Activated naive CD4-positive, alpha-beta T cell (primary cell): ENCODE results near the gene RHOH.
"Not testable (repeated sequence)": the region's sequence is repeated elsewhere in the genome, so short reads cannot be mapped to it uniquely, and the experiment has no call there.

ENCODE experiments used
- DNase-seq, 4 experiments: peaks; one replicate each; lab custom pipeline; 2025; lab: John Stamatoyannopoulos, UW

The RHOH gene

DNA sequence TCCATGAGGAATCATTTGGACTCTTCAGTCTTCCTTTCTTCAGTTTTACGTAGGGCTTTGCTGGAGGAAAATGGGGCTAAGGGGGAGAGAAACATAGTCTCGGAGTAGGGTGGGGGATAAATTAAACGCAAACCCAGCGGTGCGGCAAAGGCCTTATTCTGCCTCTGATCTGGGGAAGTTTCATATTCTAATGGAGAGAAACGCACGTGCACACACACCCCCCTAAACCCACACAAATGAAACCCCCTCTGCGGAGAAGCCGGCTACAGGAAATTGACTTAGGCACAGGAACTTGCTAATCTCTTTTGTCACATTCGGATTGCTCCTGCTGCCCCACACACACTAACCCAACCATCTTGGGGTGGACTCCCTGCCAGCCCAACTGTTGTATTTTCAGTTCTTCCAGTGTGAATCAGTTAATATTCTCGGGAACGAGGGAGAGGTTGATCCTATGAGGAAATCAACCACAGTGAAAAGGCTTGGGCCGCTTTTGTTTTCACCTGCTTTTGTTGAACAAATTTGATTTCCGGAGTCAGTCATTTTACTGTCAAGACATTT is at the start of gene RHOH:
Gene RHOH, plus strand, starts transcription at position 308 of the 558 bp plus-strand sequence. CDS start 46,356 bp downstream, outside the sequence.
- peak; percentile 26 to 52 (median 39) for DNase-seq

GRCh38 chr4:40147490-40147889 is 49.3 kb upstream of the RHOH start:
- DNase-seq: not testable (repeated sequence)

GRCh38 chr4:40149960-40150385 is 46.9 kb upstream of the RHOH start:
- DNase-seq: peak; percentile 2 to 37 (median 14)

- no peak for DNase-seq
Observed at GRCh38 chr4:40150932-40151331, 45.9 kb upstream of the RHOH start.

- DNase-seq: no peak
Observed at GRCh38 chr4:40152637-40153036, 44.2 kb upstream of the RHOH start.

DNA sequence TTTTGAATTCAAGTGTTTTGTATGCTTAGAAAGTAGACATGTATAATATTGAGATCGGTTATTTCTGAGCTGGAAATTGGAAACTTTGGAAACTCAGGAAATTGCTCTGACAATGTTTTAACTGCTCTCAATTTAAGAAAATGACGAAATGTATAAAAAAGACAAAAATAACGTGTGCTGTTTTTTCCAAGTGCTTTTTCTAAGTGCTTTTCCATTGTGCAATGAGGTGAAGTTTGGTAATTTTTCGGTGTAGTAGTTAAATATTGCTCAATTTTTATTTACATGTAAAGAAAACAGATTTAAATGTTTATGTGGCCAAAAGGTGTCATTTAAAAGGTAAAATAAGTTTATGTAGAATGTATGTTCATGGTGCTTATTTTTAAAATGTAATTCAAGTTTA is 39.4 kb upstream of the RHOH start:
- DNase-seq: no peak

GRCh38 chr4:40160258-40160657 is 36.6 kb upstream of the RHOH start:
- DNase-seq: no peak

DNA sequence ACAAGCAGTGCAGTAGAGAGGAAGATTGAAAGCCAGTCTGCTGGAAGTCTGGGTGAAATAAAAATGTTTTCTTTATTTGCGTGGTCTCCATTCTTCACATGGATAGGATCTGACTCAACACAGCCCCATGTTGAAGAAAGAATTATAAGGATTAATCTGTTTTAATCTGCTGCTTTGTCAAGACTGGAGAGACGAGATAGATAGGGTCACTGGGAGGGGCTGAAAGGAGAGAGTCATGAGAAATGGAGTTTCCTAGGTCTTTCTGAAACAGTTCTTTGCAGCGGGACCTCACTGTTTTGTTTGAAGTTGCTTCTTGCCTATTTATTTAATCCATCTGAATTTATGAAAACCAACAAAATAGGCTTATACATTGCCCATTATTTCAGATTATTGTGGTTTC is 32.4 kb upstream of the RHOH start:
- DNase-seq: no peak

- no peak for DNase-seq
Observed at GRCh38 chr4:40165916-40166315, 30.9 kb upstream of the RHOH start.

GRCh38 chr4:40168070-40168469 is 28.8 kb upstream of the RHOH start:
- DNase-seq: no peak

DNA sequence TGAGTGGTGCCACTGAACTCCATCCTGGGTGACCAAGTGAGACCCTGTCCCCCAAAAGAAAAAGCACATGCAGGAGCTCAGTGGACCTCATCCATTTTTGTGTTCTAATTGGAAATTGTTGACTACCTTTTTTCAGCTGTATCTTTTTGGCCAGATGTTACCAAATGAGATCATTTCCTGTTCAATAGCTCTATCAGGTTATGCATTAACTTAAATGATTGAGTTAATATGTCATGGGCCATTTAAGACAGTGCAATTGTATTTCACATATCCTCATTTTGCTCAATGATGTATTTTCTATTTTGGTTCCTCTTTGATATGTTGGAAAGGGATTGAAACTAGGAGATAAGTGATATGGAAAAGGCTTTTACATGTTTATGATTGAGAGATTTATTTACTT is 26.2 kb upstream of the RHOH start:
- DNase-seq: no peak

DNA sequence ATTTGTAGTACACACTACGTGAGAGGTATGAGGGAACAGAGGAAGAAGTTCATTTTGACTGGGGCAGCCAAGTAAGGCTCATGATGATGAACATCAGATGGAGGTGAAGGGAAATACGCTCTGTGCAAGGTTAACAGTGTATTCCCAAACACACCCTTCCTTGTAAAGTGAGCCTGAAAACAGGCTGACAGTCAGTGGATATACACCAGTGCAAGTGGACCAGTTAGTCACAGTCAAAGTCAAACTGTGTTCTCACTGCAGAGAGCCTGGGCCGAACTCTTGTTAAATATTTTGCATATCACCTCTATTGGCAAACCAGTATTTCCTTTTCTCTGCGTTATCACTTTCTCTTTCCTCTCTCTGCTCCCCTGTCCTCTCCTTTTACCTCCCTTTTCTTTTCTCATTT is 23.4 kb upstream of the RHOH start:
- DNase-seq: no peak

- DNase-seq: no peak
Observed at GRCh38 chr4:40176602-40177001, 20.2 kb upstream of the RHOH start.

DNA sequence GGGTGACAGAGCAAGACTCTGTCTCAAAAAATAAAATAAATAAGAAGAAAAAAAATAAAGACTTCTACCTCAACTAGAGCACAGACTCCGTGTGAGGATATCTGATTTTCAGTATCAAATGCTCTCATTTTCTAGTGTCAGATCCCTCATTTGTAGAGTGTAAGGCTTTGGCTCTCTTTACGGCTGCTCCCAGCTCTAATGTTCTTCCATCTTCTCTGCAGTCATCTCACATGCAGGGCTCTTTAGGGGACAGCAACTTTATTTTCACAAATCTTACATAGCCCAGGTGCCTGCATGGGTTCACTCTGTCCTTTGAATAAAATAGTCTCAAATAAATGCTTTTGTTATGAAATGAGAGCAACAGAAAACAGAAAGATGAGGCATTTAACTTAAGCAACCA is 19.2 kb upstream of the RHOH start:
- DNase-seq: no peak

DNA sequence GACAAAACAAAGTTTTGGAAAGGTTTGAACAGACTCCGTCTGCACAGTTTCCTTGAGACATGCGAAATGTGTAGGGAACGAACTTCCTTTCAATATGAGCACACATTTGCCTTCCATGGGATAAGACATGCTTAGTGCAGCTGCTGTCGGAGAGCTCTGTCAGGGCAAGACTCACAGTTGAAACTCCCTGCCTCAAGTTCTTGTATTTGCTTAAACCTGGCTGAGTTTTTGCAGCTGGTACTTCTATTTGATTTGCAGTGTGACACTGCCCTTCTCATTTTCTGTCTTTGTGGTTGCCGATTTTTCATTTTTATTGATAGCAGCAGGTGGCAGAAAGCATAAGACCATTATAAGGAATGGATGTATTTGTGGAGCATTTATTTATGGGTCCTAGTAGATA is 18.2 kb upstream of the RHOH start:
- DNase-seq: no peak

DNA sequence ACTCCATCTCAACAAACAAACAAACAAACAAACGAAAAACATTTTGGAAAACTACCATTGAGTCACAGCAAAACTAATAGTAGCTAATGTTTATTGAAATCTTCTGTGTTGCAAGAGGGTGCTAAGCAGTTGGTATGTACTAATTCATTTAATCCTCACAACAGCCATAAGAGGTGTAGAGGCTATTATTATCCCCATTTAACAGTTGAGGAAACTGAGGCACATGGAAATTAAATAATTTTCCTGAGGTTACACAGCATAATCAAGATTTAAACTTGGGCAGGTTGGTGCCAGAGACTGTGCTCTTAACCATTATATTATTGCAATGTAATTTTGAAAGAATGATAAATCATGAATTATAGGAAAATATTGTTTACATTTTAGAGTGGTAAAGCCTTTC is 17.5 kb upstream of the RHOH start:
- no peak for DNase-seq

GRCh38 chr4:40180356-40180755 is 16.5 kb upstream of the RHOH start:
- DNase-seq: no peak

DNA sequence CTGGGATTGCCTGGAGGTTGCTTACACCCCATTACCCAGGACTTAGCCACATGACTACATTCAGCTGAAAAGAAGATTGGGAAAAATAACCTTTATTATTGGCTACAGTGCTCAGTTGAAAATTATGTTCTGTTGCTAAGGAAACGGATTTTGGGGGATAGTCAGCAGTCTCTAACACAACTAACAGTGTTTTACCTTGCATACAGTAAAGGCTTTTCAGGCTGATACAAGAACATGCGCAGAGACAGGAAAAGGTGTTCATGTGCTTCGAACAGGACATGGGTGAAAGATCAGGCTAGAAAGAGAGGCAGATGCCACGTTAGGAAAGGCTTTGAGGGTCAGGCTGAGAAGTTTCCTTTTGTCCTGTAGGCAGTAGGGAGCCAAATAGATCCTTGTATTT is 14.8 kb upstream of the RHOH start:
- no peak for DNase-seq

GRCh38 chr4:40182954-40183353 is 13.9 kb upstream of the RHOH start:
- DNase-seq: no peak

- DNase-seq: no peak
Observed at GRCh38 chr4:40183615-40184411, 13.0 kb upstream of the RHOH start.

DNA sequence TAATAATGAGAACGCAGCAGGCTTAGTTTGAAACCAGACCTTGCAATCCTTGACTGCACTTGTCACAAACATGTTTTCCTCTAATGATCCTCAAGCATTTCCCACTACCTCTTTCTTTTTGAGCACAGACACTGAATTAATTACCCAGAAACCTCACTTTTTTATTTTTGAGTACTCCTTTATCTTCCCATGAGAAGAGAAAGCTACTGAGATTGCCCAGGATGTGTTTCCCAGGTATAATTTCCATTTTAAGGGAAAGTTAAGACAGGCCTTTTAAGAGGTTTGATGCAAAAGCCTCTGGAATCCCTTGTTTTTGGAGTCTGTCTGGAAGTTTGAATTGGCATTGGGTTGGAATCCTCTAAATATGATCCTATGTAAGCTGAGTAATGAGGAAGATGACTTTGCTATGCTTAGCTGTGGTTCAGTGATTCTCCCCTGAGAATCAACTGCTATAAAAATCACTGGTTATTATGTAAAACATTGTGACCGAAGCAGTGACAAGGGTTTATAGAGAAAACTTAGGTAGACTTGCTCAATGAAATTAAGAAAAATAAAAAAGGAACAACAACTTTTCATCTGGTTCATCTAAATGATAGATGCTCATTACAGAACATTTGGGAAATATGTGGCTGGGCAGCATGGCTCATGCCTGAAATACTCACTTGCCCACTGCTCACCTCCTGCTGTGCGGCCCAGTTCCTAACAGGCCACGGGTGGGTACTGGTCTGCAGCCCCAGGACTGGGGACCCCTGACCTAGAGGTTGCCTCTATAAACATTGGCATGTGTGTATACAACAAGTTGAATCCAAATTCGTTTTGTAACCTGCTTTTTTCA is 10.8 kb upstream of the RHOH start:
- DNase-seq: no peak

DNA sequence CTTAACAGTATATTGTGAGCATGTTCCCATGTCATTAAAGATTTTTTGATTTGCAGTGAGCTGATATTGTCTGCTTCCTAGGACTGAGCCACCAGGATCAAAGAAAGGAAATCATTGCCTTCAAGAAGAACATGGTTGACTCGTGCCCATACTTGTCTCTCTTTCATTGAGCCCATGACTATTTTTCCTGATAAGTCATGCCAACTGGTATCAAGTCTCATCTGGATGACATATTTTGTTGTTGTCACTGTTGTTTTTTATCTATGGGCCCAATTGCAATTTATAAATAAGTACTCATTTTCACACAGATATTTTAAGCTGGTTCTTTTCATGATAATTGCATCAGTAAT is 10.2 kb upstream of the RHOH start:
- DNase-seq: no peak

DNA sequence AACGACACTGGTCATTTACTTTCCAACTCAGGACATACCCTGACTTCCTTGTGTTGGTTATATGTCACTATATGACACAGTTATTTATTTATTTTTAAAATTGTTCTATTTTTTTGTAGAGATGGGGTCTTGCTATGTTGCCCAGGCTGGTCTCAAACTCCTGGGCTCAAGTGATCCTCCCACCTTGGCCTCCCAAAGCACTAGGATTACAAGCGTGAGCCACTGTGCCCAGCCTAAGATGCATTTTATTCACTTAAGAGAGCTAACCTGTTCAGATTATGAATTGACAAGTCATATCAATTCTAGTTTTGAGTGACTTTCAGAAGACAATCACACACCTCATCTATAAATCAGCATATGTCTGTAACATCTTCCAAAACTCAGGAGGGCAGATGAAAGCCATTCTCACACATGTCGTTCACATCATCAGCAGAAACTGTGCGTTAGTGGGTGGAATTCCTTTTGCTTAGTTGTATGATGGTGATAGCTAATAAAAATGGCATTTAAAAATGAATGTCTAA is 9.4 kb upstream of the RHOH start:
- no peak for DNase-seq
